Measurements from ENCODE around the gene CAPN7. TPM values are rescaled to one million over a fixed set of nuclear protein-coding genes. Genes with fewer than 3 reads are reported as not detected.

The CAPN7 gene
- total RNA-seq, 2 donors from 2014 or later: 32.6 to 41.2 TPM

DNA sequence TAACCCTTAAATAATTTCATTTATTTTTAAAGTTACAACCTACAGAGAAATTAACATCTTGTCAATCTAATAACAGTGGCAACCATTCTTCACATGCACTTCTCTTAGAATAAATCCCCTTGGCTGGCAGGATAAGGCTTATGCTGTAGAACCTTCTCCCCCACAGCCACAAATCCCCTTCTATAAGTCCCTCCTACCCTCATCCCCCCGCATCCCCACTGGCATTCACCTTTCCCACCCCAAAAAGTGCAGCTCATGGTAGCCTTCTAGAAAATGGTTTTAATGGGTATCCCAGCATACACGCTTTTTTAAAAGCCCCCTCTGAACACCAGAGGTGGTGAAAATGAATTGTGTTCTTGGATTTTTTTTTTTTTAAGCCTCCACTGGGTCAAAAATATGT lies 49.2 kb downstream of the CAPN7 start:
- H3K9me3 ChIP-seq (ENCODE audit: control insufficient read depth, low read length): no peaks in the 10 kb centered on the region
- H3K36me3 Mint-ChIP-seq (ENCODE audit: low read depth): peaks cover 69% of the 10 kb centered on the region
- no peaks in the 10 kb centered on the region for H3K9me3 Mint-ChIP-seq
- no peak overlapping the region for H3K4me3 ChIP-seq (ENCODE audit: low read length)
- no peak overlapping the region for H3K4me3 Mint-ChIP-seq
- H3K4me1 Mint-ChIP-seq: no peaks in the 10 kb centered on the region
- no peaks in the 10 kb centered on the region for H3K27me3 ChIP-seq (ENCODE audit: control insufficient read depth, insufficient read depth, low read length, poor library complexity, severe bottlenecking)
- no peak for DNase-seq
- H3K36me3 ChIP-seq (ENCODE audit: control insufficient read depth, insufficient read depth, low read length): peaks cover 97% of the 10 kb centered on the region
- H3K27ac ChIP-seq (ENCODE audit: low read depth, low read length): no peak overlapping the region
- no peak overlapping the region for H3K9ac ChIP-seq (ENCODE audit: extremely low read depth, low read length, poor library complexity, severe bottlenecking)
- WGBS, 2 experiments (ENCODE audit: insufficient coverage in 1 of 2, insufficient read length in 1 of 2): 94% methylated on average over 2 of the region's 2 CpGs; no CpG with 5 or more reads in 1 of the 2 experiments
- no peak overlapping the region for H3K27ac Mint-ChIP-seq
- TF ChIP-seq CTCF (conservative IDR thresholded peaks at IDR 0.05): no peak
- no peaks in the 10 kb centered on the region for H3K4me1 ChIP-seq (ENCODE audit: control insufficient read depth, insufficient read depth, low read length)
- no peaks in the 10 kb centered on the region for H3K27me3 Mint-ChIP-seq (ENCODE audit: insufficient read depth)

- WGBS, 2 experiments (ENCODE audit: insufficient coverage in 1 of 2, insufficient read length in 1 of 2): 93 to 96% methylated on average over 7 to 8 of the region's 8 CpGs
- H3K27me3 ChIP-seq (ENCODE audit: control insufficient read depth, insufficient read depth, low read length, poor library complexity, severe bottlenecking): no peaks in the 10 kb centered on the region
- no peaks in the 10 kb centered on the region for H3K4me1 ChIP-seq (ENCODE audit: control insufficient read depth, insufficient read depth, low read length)
- no peak overlapping the region for H3K4me3 ChIP-seq (ENCODE audit: low read length)
- no peak overlapping the region for H3K4me3 Mint-ChIP-seq
- DNase-seq: no peak
- H3K9me3 Mint-ChIP-seq: no peaks in the 10 kb centered on the region
- H3K36me3 ChIP-seq (ENCODE audit: control insufficient read depth, insufficient read depth, low read length): peaks cover 96% of the 10 kb centered on the region
- no peaks in the 10 kb centered on the region for H3K4me1 Mint-ChIP-seq
- H3K9me3 ChIP-seq (ENCODE audit: control insufficient read depth, low read length): no peaks in the 10 kb centered on the region
- H3K27me3 Mint-ChIP-seq (ENCODE audit: insufficient read depth): no peaks in the 10 kb centered on the region
- no peak overlapping the region for H3K27ac ChIP-seq (ENCODE audit: low read depth, low read length)
- peaks cover 69% of the 10 kb centered on the region for H3K36me3 Mint-ChIP-seq (ENCODE audit: low read depth)
- no peak for TF ChIP-seq CTCF (conservative IDR thresholded peaks at IDR 0.05)
- H3K9ac ChIP-seq (ENCODE audit: extremely low read depth, low read length, poor library complexity, severe bottlenecking): no peak overlapping the region
- H3K27ac Mint-ChIP-seq: peak overlapping the region; percentile 20
These were observed 50.9 kb downstream of the CAPN7 start for GRCh38 chr3:15256861-15257341.

DNA sequence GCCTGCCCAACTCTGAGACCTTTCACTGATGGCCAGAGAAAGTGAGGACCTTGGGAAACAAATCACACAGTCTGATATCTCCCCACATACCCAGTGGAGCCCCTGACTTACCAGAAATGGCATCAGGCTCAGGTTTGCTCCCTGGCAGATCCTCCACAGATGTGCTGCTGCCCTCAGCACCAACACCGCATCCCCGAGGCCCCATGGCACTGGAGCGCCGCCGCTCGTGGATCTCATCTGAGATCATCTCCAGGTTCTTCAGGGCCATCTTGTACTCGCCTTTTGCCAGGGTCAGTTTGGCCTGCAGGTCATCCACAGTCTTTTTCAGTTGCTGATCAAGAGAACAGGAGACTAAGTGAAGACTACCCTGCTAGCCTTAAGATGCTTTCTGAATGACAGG lies 52.7 kb downstream of the CAPN7 start:
- DNase-seq: no peak
- H3K27ac Mint-ChIP-seq: no peak overlapping the region
- H3K4me3 Mint-ChIP-seq: no peak overlapping the region

More for the DNA sequence above, 52.7 kb downstream of the CAPN7 start:
- Histone ChIP-seq H3K4me3 (ENCODE audit: low read length) (no peak overlapping the region), H3K27ac (ENCODE audit: low read depth, low read length) (no peak overlapping the region), H3K9me3 (ENCODE audit: control insufficient read depth, low read length) (no peaks in the 10 kb centered on the region), H3K9ac (ENCODE audit: extremely low read depth, low read length, poor library complexity, severe bottlenecking) (no peak overlapping the region), H3K36me3 (ENCODE audit: control insufficient read depth, insufficient read depth, low read length) (peaks cover 81% of the 10 kb centered on the region), H3K27me3 (ENCODE audit: control insufficient read depth, insufficient read depth, low read length, poor library complexity, severe bottlenecking) (no peaks in the 10 kb centered on the region), H3K4me1 (ENCODE audit: control insufficient read depth, insufficient read depth, low read length) (no peaks in the 10 kb centered on the region)
- WGBS, 2 experiments (ENCODE audit: insufficient coverage in 1 of 2, insufficient read length in 1 of 2): 95 to 99% methylated on average over 7 of the region's 7 CpGs
- no peak for TF ChIP-seq CTCF (conservative IDR thresholded peaks at IDR 0.05)
- H3K27me3 Mint-ChIP-seq (ENCODE audit: insufficient read depth): no peaks in the 10 kb centered on the region
- H3K9me3 Mint-ChIP-seq: no peaks in the 10 kb centered on the region
- H3K4me1 Mint-ChIP-seq: no peaks in the 10 kb centered on the region
- H3K36me3 Mint-ChIP-seq (ENCODE audit: low read depth): peaks cover 69% of the 10 kb centered on the region
